Endothelial cell of umbilical vein (primary cell): ENCODE results near the gene MCM3AP.

Source experiments
- EZH2 ChIP-seq: IDR thresholded peaks from 2 replicates; pipeline ENCODE4 v1.6.1; 2012; ENCODE audit warnings: borderline replicate concordance, low read depth, mild to moderate bottlenecking, moderate library complexity, low read length, inconsistent platforms; ENCODE audit not compliant: severe bottlenecking
- MAX ChIP-seq: IDR thresholded peaks from 2 replicates; pipeline ENCODE4 v1.6.1; 2011; ENCODE audit not compliant: insufficient read depth, insufficient read length
- MYC ChIP-seq: IDR thresholded peaks from one replicate; pipeline ENCODE4 v1.6.1; 2011; ENCODE audit warnings: mild to moderate bottlenecking, low read depth, low read length
- POLR2A ChIP-seq: IDR thresholded peaks from 2 replicates; pipeline ENCODE4 v1.6.1; 2012; ENCODE audit warnings: low read depth, mild to moderate bottlenecking, control low read depth, low read length
- POLR2AphosphoS5 ChIP-seq: IDR thresholded peaks from 2 replicates; pipeline ENCODE4 v1.6.1; 2012; ENCODE audit warnings: low read depth, mild to moderate bottlenecking, control low read depth, low read length, moderate library complexity; ENCODE audit not compliant: insufficient read depth
- TF ChIP-seq, protein P1 (sequence below), 2 donors: IDR thresholded peaks; 1 replicate in 1 of 2; 2 replicates in 1 of 2; pipeline ENCODE4 v1.5.1; 2011; ENCODE audit warnings: low read length in 2 of 2, mild to moderate bottlenecking in 2 of 2, moderate library complexity in 2 of 2, control low read depth in 1 of 2, inconsistent platforms in 1 of 2, low read depth in 1 of 2; ENCODE audit not compliant: insufficient read depth in 1 of 2; ENCODE audit errors: extremely low read depth in 1 of 2

DNA sequence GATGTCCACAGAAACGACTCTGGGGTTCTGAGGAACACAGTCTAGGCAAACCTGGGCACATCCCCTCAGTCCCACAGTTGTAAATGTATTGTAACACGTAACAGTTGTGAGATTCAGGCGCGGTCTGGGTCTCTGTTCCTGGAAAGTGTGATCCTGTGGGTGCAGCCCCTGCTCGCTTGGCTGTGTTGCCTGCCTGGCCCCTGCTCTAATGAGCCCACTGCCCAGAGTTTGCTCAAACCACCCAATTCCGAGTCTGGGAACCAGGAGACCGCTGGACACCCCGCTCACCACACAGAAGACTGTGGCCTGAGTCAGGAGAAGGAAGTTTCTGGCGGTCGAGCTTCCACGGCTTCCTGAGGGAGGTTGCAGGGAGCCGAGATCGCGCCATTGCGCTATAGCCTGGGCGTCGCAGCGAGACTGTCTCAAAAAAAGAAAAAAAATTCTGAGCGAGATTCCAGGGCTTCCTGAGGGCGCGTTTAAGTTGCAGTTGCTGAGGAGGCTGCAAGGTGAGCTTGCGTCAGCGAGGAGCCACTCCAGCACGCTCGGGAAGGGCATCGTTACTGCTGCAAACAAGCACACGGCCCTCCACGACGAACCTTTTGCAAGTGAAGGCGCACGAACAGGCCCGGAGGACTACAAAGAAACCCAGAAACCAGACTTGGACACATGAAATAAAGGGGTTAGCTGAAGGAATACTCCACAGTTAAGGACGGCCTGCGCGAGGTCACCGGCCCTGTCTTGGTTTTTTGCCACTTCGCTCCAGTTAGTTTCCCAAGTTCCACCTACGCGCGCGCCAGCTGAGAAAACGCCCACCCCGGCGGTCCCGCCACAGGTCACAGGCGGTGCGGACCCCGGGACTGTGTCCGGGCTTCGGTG, 37.2 kb upstream of the MCM3AP start:
- no peak for TF ChIP-seq POLR2AphosphoS5
- TF ChIP-seq EZH2, result no peak
- TF ChIP-seq POLR2A, result peak; percentile 25
- no peak for TF ChIP-seq MYC
- no peak for TF ChIP-seq MAX
- TF ChIP-seq, protein P1, sequence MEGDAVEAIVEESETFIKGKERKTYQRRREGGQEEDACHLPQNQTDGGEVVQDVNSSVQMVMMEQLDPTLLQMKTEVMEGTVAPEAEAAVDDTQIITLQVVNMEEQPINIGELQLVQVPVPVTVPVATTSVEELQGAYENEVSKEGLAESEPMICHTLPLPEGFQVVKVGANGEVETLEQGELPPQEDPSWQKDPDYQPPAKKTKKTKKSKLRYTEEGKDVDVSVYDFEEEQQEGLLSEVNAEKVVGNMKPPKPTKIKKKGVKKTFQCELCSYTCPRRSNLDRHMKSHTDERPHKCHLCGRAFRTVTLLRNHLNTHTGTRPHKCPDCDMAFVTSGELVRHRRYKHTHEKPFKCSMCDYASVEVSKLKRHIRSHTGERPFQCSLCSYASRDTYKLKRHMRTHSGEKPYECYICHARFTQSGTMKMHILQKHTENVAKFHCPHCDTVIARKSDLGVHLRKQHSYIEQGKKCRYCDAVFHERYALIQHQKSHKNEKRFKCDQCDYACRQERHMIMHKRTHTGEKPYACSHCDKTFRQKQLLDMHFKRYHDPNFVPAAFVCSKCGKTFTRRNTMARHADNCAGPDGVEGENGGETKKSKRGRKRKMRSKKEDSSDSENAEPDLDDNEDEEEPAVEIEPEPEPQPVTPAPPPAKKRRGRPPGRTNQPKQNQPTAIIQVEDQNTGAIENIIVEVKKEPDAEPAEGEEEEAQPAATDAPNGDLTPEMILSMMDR (IDR thresholded peaks at IDR 0.05; ENCODE audit: extremely low read depth in 1 of 2, insufficient read depth in 1 of 2, low read depth in 1 of 2, low read length in 2 of 2), result no peak
